Loucy (cell line): ENCODE measurements around the gene ENTREP1.

Experiments used
- H2AFZ ChIP-seq: fragments of 200-600 bp; sonication (generic); 2 replicates; pipeline ENCODE4 v1.6.0; 2016; ENCODE audit warnings: antibody characterized with exemption, mild to moderate bottlenecking, low read length, moderate library complexity
- H3F3A ChIP-seq: fragments of 200-600 bp; 2 replicates; pipeline ENCODE4 v1.6.0; 2016; ENCODE audit warnings: antibody characterized with exemption, low read depth, mild to moderate bottlenecking
- H3K27me3 ChIP-seq: fragments of 200-600 bp; sonication (generic); 2 replicates; pipeline ENCODE4 v1.6.1; 2014; ENCODE audit warnings: low read length, mild to moderate bottlenecking; ENCODE audit not compliant: insufficient read depth, poor library complexity, severe bottlenecking
- H3K36me3 ChIP-seq: fragments of 200-600 bp; sonication (generic); 2 replicates; pipeline ENCODE4 v1.6.1; 2016; ENCODE audit warnings: low read length; ENCODE audit not compliant: insufficient read depth
- H3K4me1 ChIP-seq: fragments of 200-600 bp; sonication (generic); 2 replicates; pipeline ENCODE4 v1.5.1; 2014; ENCODE audit warnings: low read length, mild to moderate bottlenecking; ENCODE audit not compliant: insufficient read depth, poor library complexity, severe bottlenecking
- H3K4me2 ChIP-seq: fragments of 200-600 bp; sonication (generic); 2 replicates; pipeline ENCODE4 v1.6.0; 2014; ENCODE audit warnings: antibody characterized with exemption, low read length, low read depth, mild to moderate bottlenecking; ENCODE audit not compliant: poor library complexity, severe bottlenecking
- H3K4me3 ChIP-seq: fragments of 200-600 bp; sonication (generic); 2 replicates; pipeline ENCODE4 v1.5.1; 2014; ENCODE audit warnings: low read length, mild to moderate bottlenecking, mixed read lengths; ENCODE audit not compliant: poor library complexity, severe bottlenecking
- H3K79me2 ChIP-seq: fragments of 200-600 bp; sonication (generic); 2 replicates; pipeline ENCODE4 v1.6.1; 2014; ENCODE audit warnings: low read length; ENCODE audit not compliant: insufficient read depth
- H3K9ac ChIP-seq: fragments of 200-600 bp; sonication (generic); 2 replicates; pipeline ENCODE4 v1.6.0; 2014; ENCODE audit warnings: mild to moderate bottlenecking, low read depth, low read length, moderate library complexity; ENCODE audit not compliant: poor library complexity, severe bottlenecking
- H3K9me2 ChIP-seq: fragments of 200-600 bp; sonication (generic); replicated peaks from 2 replicates; pipeline ENCODE4 v1.6.1; 2016; ENCODE audit warnings: low read depth, low read length, mixed read lengths
- H3K9me3 ChIP-seq: fragments of 200-600 bp; sonication (generic); 2 replicates; pipeline ENCODE4 v1.6.1; 2014; ENCODE audit warnings: mild to moderate bottlenecking, antibody characterized with exemption, low read length, low read depth; ENCODE audit not compliant: insufficient read depth
- H4K20me1 ChIP-seq: fragments of 200-600 bp; sonication (generic); 2 replicates; pipeline ENCODE4 v1.6.0; 2014; ENCODE audit warnings: antibody characterized with exemption, low read length, mild to moderate bottlenecking; ENCODE audit not compliant: insufficient read depth, poor library complexity, severe bottlenecking
- CTCF ChIP-seq: fragments of 200-600 bp; sonication (generic); conservative IDR thresholded peaks from 2 replicates; pipeline ENCODE4 v1.5.1; 2014; ENCODE audit warnings: mild to moderate bottlenecking, antibody characterized with exemption, low read length
- EZH2phosphoT487 ChIP-seq: fragments of 200-600 bp; IDR thresholded peaks from 2 replicates; pipeline ENCODE4 v1.6.1; 2018; ENCODE audit warnings: antibody characterized with exemption, mild to moderate bottlenecking, moderate library complexity, borderline replicate concordance

Gene ENTREP1

GRCh38 chr9:69331444-69331843, 6.4 kb downstream of the ENTREP1 start:
- no peak overlapping the region for H3K4me2 ChIP-seq
- no peaks in the 10 kb centered on the region for H3F3A ChIP-seq
- TF ChIP-seq EZH2phosphoT487 (no peak), CTCF (no peak)
- peak overlapping the region; percentile 22; the same call in 1 of the 2 replicates for H2AFZ ChIP-seq
- no peaks in the 10 kb centered on the region for H3K9me2 ChIP-seq
- no peaks in the 10 kb centered on the region for H3K27me3 ChIP-seq
- H4K20me1 ChIP-seq, result no peaks in the 10 kb centered on the region
- H3K4me3 ChIP-seq, result no peak overlapping the region
- H3K4me1 ChIP-seq, result no peaks in the 10 kb centered on the region
- H3K9me3 ChIP-seq, result no peaks in the 10 kb centered on the region
- H3K79me2 ChIP-seq, result no peaks in the 10 kb centered on the region
- H3K36me3 ChIP-seq, result no peaks in the 10 kb centered on the region
- H3K9ac ChIP-seq, result no peak overlapping the region

- Histone ChIP-seq H3K79me2 (no peaks in the 10 kb centered on the region), H3K9me2 (no peaks in the 10 kb centered on the region), H3K36me3 (no peaks in the 10 kb centered on the region), H4K20me1 (no peaks in the 10 kb centered on the region), H2AFZ (no peak overlapping the region), H3K4me3 (no peak overlapping the region), H3K9me3 (no peaks in the 10 kb centered on the region), H3K4me1 (no peaks in the 10 kb centered on the region), H3K9ac (no peak overlapping the region), H3F3A (no peaks in the 10 kb centered on the region), H3K4me2 (no peak overlapping the region), H3K27me3 (no peaks in the 10 kb centered on the region)
- TF ChIP-seq EZH2phosphoT487 (no peak), CTCF (no peak)
These were observed 7.2 kb downstream of the ENTREP1 start for GRCh38 chr9:69332067-69332685.

- Histone ChIP-seq H3K36me3 (no peaks in the 10 kb centered on the region), H3K4me2 (no peak overlapping the region), H3K9me3 (no peaks in the 10 kb centered on the region), H3K27me3 (no peaks in the 10 kb centered on the region), H3K79me2 (no peaks in the 10 kb centered on the region), H3K9ac (no peak overlapping the region), H3K4me1 (no peaks in the 10 kb centered on the region), H4K20me1 (no peaks in the 10 kb centered on the region), H3K9me2 (no peaks in the 10 kb centered on the region), H3F3A (no peaks in the 10 kb centered on the region), H2AFZ (no peak overlapping the region), H3K4me3 (no peak overlapping the region)
- TF ChIP-seq EZH2phosphoT487 (no peak), CTCF (no peak)
These were observed 8.7 kb downstream of the ENTREP1 start for GRCh38 chr9:69333716-69334115.
